ENCODE data around the gene IGFBP2.

GRCh38 chr2:216678098-216678465, 44.9 kb downstream of the IGFBP2 start:
- TF ChIP-seq CTCF (IDR thresholded peaks at IDR 0.05) (no peak), POLR2A (IDR thresholded peaks at IDR 0.05) (no peak)

All from body of pancreas (tissue), 4 donors.